ENCODE results near the gene SPEF1. TPM values are rescaled to one million over a fixed set of nuclear protein-coding genes. Genes with fewer than 3 reads are reported as not detected.
A peak's percentile ranks its signal among the peaks of the same experiment; 100 is the strongest.

SPEF1 gene
- total and polyA plus RNA-seq, 2 of the 13 experiments (the other 11 are each of a cell fraction or from before 2014, with no cell fraction given), result 0.11 to 0.27 TPM

DNA sequence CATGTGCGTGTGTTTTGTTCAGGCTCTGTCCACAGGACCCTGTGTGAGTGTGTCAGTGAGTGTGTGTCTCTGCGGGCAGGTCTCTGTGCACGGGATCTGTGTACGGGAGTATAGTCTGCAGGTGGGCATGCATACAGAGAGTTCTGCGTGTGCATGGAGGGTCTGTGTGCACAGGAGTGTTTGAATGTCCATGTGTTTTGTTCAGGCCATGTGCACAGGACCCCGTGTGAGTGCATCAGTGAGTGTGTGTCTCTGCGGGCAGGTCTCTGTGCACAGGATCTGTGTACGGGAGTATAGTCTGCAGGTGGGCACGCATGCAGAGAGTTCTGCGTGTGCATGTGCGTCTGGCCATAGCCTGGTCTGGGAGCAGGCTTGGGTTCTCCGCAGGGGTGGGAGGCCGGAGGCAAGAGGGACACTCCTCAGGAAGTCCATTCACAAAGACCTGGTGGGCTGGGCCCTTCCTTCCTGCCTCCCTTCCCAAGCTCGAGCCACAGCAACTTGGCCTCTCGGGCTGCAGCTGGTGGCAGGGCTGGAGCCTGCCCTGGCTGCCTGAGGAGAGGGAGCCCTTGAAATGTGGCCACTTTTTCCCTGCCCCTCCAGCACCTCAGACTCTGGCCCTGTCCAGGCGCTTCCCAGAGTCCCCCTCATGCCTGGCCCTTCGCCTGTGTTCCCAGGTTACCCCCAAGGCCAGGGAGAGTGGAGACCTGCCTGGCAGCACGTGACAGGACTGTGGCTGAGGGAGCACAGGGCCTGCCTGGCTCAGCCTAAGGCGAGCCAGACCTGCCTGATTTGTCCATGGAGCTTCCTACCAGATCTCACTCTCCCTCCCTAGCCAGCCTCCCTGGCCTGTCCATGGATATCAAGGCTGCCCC, 42.0 kb downstream of the SPEF1 start (continued):
- TF ChIP-seq, protein P1, sequence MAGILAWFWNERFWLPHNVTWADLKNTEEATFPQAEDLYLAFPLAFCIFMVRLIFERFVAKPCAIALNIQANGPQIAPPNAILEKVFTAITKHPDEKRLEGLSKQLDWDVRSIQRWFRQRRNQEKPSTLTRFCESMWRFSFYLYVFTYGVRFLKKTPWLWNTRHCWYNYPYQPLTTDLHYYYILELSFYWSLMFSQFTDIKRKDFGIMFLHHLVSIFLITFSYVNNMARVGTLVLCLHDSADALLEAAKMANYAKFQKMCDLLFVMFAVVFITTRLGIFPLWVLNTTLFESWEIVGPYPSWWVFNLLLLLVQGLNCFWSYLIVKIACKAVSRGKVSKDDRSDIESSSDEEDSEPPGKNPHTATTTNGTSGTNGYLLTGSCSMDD (CRISPR knock-in tag; IDR thresholded peaks at IDR 0.05), result peak; percentile 90
- TF ChIP-seq SIX4 (CRISPR knock-in tag; IDR thresholded peaks at IDR 0.05) (no peak), ARNTL (CRISPR knock-in tag; IDR thresholded peaks at IDR 0.05) (no peak), ZNF569 (CRISPR knock-in tag; IDR thresholded peaks at IDR 0.05; ENCODE audit: borderline replicate concordance) (peak; percentile 71; the same call in 1 of the 2 replicates), SPEN (CRISPR knock-in tag; IDR thresholded peaks at IDR 0.05; ENCODE audit: low read depth) (peak; percentile 41), RARA (CRISPR knock-in tag; IDR thresholded peaks at IDR 0.05) (peak; percentile 44; the same call in 1 of the 2 replicates), GATAD1 (CRISPR knock-in tag; IDR thresholded peaks at IDR 0.05) (no peak), ZNF30 (CRISPR knock-in tag; IDR thresholded peaks at IDR 0.05) (peak; percentile 37), SMAD9 (CRISPR knock-in tag; IDR thresholded peaks at IDR 0.05) (no peak), ZNF431 (CRISPR knock-in tag; IDR thresholded peaks at IDR 0.05; ENCODE audit: borderline replicate concordance, low read depth) (0 out of 2 replicates have a peak, but pooled peaks have one; percentile 36), NCOA2 (CRISPR knock-in tag; IDR thresholded peaks at IDR 0.05) (peak; percentile 17; the same call in 1 of the 2 replicates), TBX2 (CRISPR knock-in tag; IDR thresholded peaks at IDR 0.05; ENCODE audit: borderline replicate concordance) (peak; percentile 35; the same call in 1 of the 2 replicates), MEF2D (CRISPR knock-in tag; IDR thresholded peaks at IDR 0.05) (no peak; the same call in 1 of the 2 replicates), NFYC (CRISPR knock-in tag; IDR thresholded peaks at IDR 0.05) (no peak), ZNF629 (CRISPR knock-in tag; conservative IDR thresholded peaks at IDR 0.05) (0 out of 2 replicates have a peak, but pooled peaks have one; percentile 19), SP4 (CRISPR knock-in tag; IDR thresholded peaks at IDR 0.05) (peak; percentile 65; the same call in 1 of the 2 replicates), XRCC5 (optimal IDR thresholded peaks at IDR 0.05; ENCODE audit: low read length) (no peak)
- TF ChIP-seq, protein P2, sequence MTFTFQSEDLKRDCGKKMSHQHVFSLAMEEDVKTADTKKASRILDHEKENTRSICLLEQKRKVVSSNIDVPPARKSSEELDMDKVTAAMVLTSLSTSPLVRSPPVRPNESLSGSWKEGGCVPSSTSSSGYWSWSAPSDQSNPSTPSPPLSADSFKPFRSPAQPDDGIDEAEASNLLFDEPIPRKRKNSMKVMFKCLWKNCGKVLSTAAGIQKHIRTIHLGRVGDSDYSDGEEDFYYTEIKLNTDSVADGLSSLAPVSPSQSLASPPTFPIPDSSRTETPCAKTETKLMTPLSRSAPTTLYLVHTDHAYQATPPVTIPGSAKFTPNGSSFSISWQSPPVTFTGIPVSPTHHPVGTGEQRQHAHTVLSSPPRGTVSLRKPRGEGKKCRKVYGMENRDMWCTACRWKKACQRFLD (CRISPR knock-in tag; IDR thresholded peaks at IDR 0.05; ENCODE audit: borderline replicate concordance), result no peak
- TF ChIP-seq, protein P3, sequence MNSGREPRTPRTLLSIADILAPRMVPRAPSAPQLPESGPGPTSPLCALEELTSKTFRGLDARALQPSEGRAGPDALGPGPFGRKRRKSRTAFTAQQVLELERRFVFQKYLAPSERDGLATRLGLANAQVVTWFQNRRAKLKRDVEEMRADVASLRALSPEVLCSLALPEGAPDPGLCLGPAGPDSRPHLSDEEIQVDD (CRISPR knock-in tag; IDR thresholded peaks at IDR 0.05; ENCODE audit: borderline replicate concordance), result peak; percentile 94
- TF ChIP-seq, protein P4, sequence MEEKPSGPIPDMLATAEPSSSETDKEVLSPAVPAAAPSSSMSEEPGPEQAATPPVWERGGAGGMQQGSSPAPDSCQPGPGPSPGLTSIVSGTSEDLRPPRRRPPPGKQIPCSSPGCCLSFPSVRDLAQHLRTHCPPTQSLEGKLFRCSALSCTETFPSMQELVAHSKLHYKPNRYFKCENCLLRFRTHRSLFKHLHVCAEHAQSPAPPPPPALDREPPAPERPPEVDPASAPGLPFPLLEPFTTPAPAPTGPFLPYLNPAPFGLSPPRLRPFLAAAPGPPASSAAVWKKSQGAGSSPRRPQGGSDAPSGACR (CRISPR knock-in tag; IDR thresholded peaks at IDR 0.05), result peak; percentile 64; the same call in 1 of the 2 replicates
- TF ChIP-seq, protein P5, sequence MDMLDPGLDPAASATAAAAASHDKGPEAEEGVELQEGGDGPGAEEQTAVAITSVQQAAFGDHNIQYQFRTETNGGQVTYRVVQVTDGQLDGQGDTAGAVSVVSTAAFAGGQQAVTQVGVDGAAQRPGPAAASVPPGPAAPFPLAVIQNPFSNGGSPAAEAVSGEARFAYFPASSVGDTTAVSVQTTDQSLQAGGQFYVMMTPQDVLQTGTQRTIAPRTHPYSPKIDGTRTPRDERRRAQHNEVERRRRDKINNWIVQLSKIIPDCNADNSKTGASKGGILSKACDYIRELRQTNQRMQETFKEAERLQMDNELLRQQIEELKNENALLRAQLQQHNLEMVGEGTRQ (IDR thresholded peaks at IDR 0.05; ENCODE audit: low read depth, low read length), result peak; percentile 81
- TF ChIP-seq, protein P5 (CRISPR knock-in tag; IDR thresholded peaks at IDR 0.05; ENCODE audit: borderline replicate concordance), result peak; percentile 91; the same call in 1 of the 2 replicates
